Urothelium cell line (cell line): ENCODE data around the gene ENO2.

Experiments
- DNase-seq: peaks from one replicate; pipeline ENCODE4 v3.0.0; 2011; ENCODE audit warnings: low spot score, mixed read lengths
- FAIRE-seq: peaks from 2 replicates; lab custom pipeline; 2011; peaks lifted over from hg19 to GRCh38; lab: Jason Lieb, UNC

Gene ENO2

DNA sequence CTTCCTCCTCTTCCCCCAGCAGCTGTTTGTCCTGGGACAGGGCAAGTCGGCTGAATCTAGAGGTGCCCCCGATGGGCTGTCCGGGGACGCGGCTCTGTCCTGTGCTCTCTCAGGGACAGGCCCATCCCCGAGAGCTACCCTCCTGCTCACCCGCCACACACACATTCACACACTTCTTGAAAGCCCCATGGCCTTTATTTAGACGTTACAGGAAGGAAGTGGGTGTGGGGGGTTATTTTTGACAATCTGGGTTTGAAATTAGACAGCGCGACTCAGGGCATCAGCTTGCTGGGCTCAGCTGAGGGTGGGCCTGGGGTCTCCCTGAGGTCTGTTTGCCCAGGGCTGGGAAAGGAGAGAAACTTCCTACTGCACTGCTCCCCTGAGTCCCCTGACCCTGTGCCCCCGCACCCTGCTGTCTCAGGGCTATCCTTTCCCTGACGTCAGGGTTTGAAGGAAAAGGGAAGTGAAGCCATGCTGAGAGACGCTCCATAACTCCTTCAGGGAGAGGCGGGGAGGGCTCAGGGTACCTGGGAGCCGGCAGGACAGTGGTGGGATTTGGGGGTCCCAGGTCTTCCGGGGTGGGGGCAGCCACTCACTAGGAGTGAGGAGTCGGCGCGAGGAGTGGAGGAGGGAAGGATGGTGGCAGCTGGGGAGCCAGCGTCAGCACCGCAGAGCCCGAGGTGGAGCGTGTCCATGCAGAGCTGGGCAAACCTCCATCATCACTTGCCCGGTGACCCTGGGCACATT, 44.9 kb downstream of the ENO2 start:
- FAIRE-seq (no peak), DNase-seq (no peak)

DNA sequence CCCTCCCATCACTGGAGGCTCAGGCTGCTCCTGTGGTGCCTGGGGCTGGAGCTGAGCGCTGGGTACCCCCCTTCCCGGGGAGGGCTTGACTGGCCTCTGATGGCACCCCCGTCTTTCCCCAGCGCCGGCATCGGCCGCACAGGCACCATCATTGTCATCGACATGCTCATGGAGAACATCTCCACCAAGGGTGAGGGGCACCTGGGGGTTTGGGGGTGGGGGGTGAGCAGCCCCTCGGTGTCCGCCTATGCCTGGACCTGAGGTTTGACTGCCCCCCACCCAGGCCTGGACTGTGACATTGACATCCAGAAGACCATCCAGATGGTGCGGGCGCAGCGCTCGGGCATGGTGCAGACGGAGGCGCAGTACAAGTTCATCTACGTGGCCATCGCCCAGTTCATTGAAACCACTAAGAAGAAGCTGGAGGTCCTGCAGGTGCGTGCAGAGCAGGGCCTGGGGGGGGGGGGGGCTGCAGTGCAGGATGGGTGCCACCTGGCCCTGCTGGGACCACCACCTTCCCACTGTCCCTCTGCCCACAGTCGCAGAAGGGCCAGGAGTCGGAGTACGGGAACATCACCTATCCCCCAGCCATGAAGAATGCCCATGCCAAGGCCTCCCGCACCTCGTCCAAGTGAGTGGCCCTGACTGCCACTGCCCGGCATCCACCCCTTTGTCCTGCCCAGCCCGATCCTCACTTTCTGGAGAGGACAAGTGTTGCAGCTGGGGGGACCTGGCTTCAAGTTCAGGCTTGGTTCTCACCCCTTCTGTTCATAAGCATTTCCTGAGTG, 45.6 kb downstream of the ENO2 start:
- peak; percentile 9 for FAIRE-seq

GRCh38 chr12:6960593-6961277, 46.4 kb downstream of the ENO2 start:
- no peak for DNase-seq
- no peak for FAIRE-seq

More for the DNA sequence above, 45.6 kb downstream of the ENO2 start:
- no peak for DNase-seq

DNA sequence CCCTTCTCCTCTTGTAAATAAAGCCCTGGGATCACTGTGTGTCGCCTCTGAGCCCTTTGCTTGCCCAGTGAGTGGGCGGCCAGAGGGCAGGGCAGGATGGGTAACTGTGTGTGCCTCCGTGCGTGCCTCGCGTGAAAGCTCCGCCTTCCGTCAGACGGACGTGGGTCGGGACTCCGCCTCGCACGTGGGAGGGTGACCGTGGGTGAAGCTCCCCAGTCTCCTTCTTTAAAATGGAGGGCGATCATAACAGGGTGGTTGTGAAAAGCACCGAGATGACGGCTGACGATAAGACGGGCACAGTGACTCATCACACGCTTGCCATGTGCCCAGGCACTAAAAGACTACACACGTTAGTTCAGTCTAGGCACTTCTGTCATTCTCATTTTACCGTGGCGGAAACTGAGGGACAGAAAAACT, 46.9 kb downstream of the ENO2 start:
- peak; percentile 52 for DNase-seq
- peak; percentile 32 for FAIRE-seq

GRCh38 chr12:6961695-6962284, 47.4 kb downstream of the ENO2 start:
- FAIRE-seq (peak; percentile 67), DNase-seq (peak; percentile 76)

DNA sequence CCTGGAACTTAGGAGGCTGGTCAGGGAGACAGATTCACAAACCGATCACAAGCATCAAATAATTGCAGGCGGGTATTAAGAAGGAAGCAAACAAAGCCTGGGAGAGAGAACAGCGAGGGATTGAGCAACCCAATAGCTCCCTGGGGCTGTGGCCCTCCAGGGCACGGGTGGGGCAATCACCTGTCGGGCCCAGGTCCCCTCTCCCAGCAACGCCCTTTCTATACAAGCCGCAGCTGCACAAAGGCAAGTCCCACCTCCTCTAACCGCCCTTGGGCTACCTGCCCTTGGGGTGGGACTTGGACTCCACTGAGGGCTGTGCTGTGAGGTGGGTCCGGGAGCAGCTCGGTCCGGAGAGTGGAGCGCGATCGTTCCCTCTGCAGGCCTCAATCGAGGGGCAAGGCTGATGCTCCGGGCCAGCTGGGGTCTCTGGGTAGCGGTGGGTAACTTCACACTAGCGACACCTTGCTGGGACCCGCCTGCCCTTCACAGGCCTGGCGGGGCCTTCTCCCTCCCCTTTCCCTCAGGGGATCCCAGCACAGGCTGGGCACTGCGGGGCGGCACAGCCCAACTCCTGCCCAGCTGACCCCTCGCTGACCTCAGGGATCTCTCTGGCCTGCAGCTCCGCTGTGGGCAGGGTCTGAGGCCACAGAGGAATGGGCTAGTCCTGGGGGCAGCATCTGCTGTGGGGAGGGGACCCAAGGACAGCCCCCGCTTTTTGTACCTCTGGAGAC, 48.1 kb downstream of the ENO2 start:
- FAIRE-seq (no peak), DNase-seq (no peak)

- no peak for FAIRE-seq
- no peak for DNase-seq
Measured at GRCh38 chr12:6963016-6963731, 48.8 kb downstream of the ENO2 start.

DNA sequence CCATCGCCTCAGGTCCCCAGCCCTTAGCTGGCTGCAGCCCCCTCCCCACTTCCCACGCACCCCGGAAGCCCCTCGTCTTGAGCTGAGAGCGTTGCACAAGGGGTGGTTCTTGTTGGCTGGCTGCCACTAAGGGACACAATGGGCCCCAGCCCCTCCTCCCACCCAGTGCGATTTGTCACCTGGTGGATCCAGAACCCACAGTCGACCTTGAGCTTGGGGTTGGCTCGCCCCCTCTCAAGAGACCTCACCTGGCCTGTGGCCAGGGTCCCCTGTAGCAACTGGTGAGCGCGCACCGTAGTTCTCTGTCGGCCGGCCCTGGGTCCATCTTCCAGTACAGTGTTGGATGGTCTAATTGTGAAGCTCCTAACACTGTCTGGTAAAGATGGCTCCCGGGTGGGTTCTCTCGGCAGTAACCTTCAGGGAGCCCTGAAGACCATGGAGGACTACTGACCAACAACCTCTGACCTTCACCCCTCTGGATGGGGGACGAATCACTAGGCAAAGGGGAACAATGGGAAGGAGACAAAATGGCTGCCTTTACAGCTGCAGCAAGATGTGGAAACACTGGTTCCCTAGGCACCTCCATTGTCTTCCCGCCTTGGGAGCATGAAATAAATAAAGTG, 49.5 kb downstream of the ENO2 start:
- FAIRE-seq (no peak), DNase-seq (no peak)

DNA sequence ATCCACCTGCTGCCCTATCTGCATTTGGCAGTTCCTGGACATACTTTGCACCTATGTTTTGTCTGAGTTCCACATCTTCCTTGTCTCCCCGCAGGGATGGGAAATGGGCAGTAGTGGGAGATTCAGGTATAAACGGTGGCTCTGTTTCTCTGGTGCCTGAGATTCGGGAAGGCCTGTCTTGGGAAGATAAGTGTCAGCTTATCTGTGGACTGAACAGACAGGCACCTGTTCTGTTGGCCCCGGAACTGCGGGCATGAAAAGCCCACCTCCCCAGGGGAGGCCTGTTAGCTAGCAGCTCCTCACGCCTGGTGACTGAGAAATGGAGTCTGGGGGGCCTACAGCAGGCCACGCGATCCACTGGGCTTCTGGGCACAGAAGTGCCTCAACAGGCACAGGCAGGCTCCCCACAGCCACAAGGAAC, 50.2 kb downstream of the ENO2 start:
- DNase-seq (no peak), FAIRE-seq (no peak)

DNA sequence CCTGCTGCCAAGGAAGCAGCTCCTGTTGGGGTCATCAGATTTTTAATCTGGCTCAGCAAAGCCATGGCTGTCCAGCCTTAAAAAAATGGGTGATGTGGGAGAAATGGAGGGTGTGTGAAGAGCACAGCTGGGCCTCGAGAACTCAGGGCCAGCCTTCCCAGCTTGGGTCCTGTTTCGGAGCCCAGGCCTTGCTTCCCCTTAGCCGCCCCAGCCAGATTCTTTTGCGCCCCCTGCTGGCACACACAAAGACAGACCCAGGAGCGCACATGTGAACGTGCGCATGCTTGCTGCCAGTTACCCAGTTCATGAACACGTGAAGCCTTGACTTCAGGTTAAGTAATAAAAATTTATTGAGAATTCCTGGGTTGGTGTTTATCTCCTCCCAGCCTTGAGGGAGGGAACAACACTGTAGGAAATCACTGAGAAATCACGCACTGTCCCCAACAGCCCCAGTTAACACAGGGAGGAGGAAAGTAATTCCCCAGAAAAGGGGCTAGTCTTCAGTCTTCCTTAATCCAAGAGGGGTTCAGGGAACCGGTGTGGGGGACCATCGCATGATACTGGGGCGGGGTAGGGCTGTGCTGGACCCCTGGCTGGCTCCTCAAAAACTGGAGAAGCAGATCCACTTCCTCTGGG, 50.8 kb downstream of the ENO2 start:
- FAIRE-seq (no peak), DNase-seq (peak; percentile 81)

GRCh38 chr12:6965714-6966113, 51.3 kb downstream of the ENO2 start:
- no peak for DNase-seq
- no peak for FAIRE-seq

DNA sequence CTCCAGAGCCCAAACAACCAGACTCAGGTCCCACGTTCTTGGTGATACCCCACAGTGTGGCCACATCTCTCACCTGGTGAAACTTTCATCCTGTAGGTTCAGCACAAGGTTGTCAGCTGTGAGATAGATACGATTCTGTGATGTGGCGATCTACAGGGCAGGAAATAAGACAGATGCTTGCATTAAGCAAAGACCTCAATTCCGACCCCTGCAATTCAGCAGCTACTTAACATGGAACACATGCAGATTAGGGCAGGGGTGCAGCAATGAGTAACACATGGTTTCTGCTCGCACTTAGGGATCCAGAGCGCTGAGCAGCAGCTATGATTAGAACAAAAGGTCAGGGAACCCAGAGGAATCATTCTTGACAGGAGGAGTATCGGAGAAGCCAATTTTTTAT, 52.0 kb downstream of the ENO2 start:
- DNase-seq (no peak), FAIRE-seq (no peak)

DNA sequence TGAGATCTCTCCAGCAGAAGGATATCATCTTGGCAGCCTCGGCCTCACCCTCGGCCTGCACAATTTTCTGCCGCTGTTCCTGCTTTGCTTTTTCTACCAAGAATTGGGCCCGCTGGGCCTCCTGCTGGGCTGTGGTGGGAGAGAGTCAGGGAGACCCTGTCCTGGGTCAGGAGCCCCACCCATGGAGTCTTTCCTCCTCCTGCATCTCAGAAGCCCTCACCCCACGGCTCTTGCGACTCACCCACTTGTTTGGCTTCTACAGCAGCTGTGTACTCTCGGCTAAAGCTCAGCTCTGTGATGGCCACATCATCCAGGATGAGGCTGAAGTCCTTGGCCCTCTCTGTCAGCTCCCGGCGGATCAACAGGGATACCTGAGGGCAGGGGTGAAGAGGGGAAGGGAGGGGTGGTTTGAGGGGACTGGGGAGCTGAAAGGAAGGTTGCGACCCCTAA, 53.3 kb downstream of the ENO2 start:
- no peak for FAIRE-seq
- DNase-seq = no peak

DNA sequence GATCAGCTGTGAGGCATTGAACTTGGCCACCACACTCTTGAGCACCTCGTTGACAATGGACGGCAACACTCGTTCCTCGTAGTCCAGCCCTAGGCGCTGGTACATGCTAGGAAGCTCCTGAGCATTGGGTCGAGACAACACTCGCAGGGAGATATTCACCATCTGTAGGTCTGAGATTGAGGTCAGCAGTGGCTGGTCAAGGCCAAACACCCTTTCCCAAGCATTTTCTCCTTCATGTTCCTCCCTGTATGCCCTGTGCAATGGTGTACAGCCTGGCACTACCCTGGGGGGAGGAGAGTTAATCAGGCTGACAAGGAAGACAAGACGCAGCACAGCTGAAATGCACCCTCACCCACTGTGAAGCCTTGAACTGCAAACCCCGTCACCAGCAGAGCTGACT, 54.0 kb downstream of the ENO2 start:
- no peak for FAIRE-seq
- no peak for DNase-seq

GRCh38 chr12:6970096-6970527, 55.7 kb downstream of the ENO2 start:
- FAIRE-seq = no peak
- DNase-seq = no peak
